HepG2 (cell line): ENCODE results near the gene HPCAL1. TPM values are rescaled to one million over a fixed set of nuclear protein-coding genes. Genes with fewer than 3 reads are reported as not detected.

ENCODE experiments used
- CENPT ChIP-seq: sonication (generic); formaldehyde crosslinking; IDR thresholded peaks from 2 replicates; pipeline ENCODE4 v1.8.0; 2022; ENCODE audit warnings: low read depth, mild to moderate bottlenecking, moderate library complexity, missing genetic modification reagents
- CHCHD3 ChIP-seq: sonication (generic); formaldehyde crosslinking; IDR thresholded peaks from 2 replicates; pipeline ENCODE4 v1.8.0; 2022; ENCODE audit warnings: mild to moderate bottlenecking, missing genetic modification reagents, moderate library complexity
- PPARG ChIP-seq: conservative IDR thresholded peaks from 2 replicates; pipeline ENCODE4 v1.6.1; 2016; ENCODE audit warnings: missing biosample characterization, missing genetic modification reagents
- ZBTB10 ChIP-seq: sonication (generic); formaldehyde crosslinking; IDR thresholded peaks from 2 replicates; pipeline ENCODE4 v1.4.0; 2020; ENCODE audit warnings: missing genetic modification reagents, borderline replicate concordance
- ZNF160 ChIP-seq: sonication (generic); formaldehyde crosslinking; IDR thresholded peaks from 2 replicates; pipeline ENCODE4 v1.8.0; 2022; ENCODE audit warnings: mild to moderate bottlenecking, inconsistent platforms, missing genetic modification reagents
- ZNF225 ChIP-seq: sonication (generic); formaldehyde crosslinking; IDR thresholded peaks from 2 replicates; pipeline ENCODE4 v1.4.0; 2020; ENCODE audit warnings: mild to moderate bottlenecking, missing genetic modification reagents
- ZNF24 ChIP-seq: fragments of 450-650 bp; IDR thresholded peaks from 2 replicates; pipeline ENCODE4 v1.6.1; 2017; ENCODE audit warnings: antibody characterized with exemption, mild to moderate bottlenecking
- ZNF331 ChIP-seq: sonication (generic); formaldehyde crosslinking; IDR thresholded peaks from 2 replicates; pipeline ENCODE4 v1.4.0; 2020; ENCODE audit warnings: missing genetic modification reagents
- ZNF33B ChIP-seq: sonication (generic); formaldehyde crosslinking; IDR thresholded peaks from 2 replicates; pipeline ENCODE4 v1.5.1; 2020; ENCODE audit warnings: mild to moderate bottlenecking, missing genetic modification reagents
- ZNF446 ChIP-seq: sonication (generic); formaldehyde crosslinking; IDR thresholded peaks from 2 replicates; pipeline ENCODE4 v1.5.0; 2020; ENCODE audit warnings: mild to moderate bottlenecking, missing genetic modification reagents
- ZNF570 ChIP-seq: sonication (generic); formaldehyde crosslinking; IDR thresholded peaks from 2 replicates; pipeline ENCODE4 v1.4.0; 2020; ENCODE audit warnings: mild to moderate bottlenecking, missing genetic modification reagents, borderline replicate concordance
- ZNF670 ChIP-seq: sonication (generic); formaldehyde crosslinking; IDR thresholded peaks from 2 replicates; pipeline ENCODE4 v1.8.0; 2022; ENCODE audit warnings: mild to moderate bottlenecking, missing genetic modification reagents, borderline replicate concordance
- ZNF766 ChIP-seq: sonication (generic); formaldehyde crosslinking; IDR thresholded peaks from 2 replicates; pipeline ENCODE4 v1.5.0; 2020; ENCODE audit warnings: missing genetic modification reagents, borderline replicate concordance
- ZNF773 ChIP-seq: sonication (generic); formaldehyde crosslinking; IDR thresholded peaks from 2 replicates; pipeline ENCODE4 v1.4.0; 2020; ENCODE audit warnings: missing genetic modification reagents, borderline replicate concordance
- ZNF776 ChIP-seq: sonication (generic); formaldehyde crosslinking; IDR thresholded peaks from 2 replicates; pipeline ENCODE4 v1.4.0; 2020; ENCODE audit warnings: mild to moderate bottlenecking, missing genetic modification reagents
- ZSCAN12 ChIP-seq: sonication (generic); formaldehyde crosslinking; IDR thresholded peaks from 2 replicates; pipeline ENCODE4 v1.9.0; 2021; ENCODE audit warnings: mild to moderate bottlenecking, missing genetic modification reagents
- polyA plus RNA-seq, 8 experiments: library from polyadenylated mRNA; depleted of rRNA in 3 of 8; stranded (reverse) in 7 of 8; unstranded in 1 of 8; fragments of >200 nt; fragmentation: Illumina TruSeq in 4 of 8; extraction: Trizol in 4 of 8; gene quantifications; 2 replicates each; pipeline versions ENCODE4 v1.2.1 to v1.2.3, GENCODE V29; 2011 to 2016; ENCODE audit warnings: low read depth in 4 of 8, missing spikeins in 1 of 8, mixed read lengths in 1 of 8; ENCODE audit not compliant: insufficient read depth in 1 of 8
- total RNA-seq, 5 experiments: library from RNA; depleted of rRNA; stranded (reverse); fragments of >200 nt; fragmentation: Illumina TruSeq; extraction: Trizol; gene quantifications; 2 replicates each; pipeline ENCODE4 v1.2.3, GENCODE V29; 2016; ENCODE audit warnings: low read depth in 1 of 5
- TF ChIP-seq, protein P1 (sequence below), 2 experiments: sonication (generic) in 1 of 2; formaldehyde crosslinking in 1 of 2; IDR thresholded peaks; 2 replicates each; pipeline versions ENCODE4 v1.6.1 to v1.9.0; 2014 to 2022; ENCODE audit warnings: antibody characterized with exemption in 1 of 2, borderline replicate concordance in 1 of 2, inconsistent platforms in 1 of 2, low read depth in 1 of 2, missing genetic modification reagents in 1 of 2
- TF ChIP-seq, protein P2 (sequence below): sonication (generic); formaldehyde crosslinking; IDR thresholded peaks from 2 replicates; pipeline ENCODE4 v1.4.0; 2020; ENCODE audit warnings: mild to moderate bottlenecking, missing genetic modification reagents

The HPCAL1 gene
- total and polyA plus RNA-seq, 2 of the 13 experiments (the other 11 are each of a cell fraction or from before 2014, with no cell fraction given) = 29.5 to 29.9 TPM

DNA sequence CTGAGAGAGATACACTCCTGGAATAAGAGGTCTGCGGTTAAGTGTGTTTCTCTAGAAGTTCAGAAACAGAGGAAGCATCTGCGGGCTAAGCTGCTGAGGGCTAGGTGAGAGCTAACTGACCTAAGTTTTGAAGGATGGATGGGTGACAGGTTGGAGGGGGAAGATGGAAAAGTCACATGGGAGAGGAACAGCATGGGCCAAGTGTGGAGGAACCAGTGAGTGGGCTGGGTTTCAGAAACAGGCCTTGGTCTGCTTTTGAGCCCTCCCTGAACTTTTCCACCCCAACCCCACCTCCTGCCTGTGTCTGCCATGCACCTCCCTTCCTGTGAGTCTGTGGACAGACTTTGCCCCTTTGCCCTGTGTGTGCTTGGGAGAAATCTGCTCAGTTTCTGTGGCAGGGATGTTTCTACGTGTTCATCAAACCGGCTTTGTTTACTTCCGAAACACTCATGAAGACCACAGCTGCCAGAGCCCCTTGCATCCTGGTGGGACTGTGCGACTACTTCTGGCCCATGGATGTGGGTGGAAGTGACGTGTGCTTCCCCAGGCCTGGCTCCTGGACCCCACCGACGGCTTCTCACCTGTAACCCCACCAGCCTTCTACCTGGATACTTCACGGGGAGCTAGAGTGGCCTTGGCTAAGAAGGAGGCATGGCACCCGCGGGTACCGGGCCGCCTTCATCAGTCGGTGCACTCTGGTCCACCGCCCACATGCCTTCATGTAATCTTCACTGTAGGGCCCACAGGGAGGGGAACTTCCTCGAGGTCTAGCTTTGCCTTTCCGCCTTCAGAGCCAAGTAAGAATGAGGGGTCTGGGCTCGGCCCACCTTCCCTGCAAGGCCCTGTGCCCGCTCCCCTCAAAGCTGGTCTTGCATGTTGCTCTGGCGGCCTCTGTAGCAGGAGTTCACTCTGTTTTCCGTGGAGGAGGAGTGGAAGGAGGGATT lies 1.4 kb upstream of the HPCAL1 start (continued):
- TF ChIP-seq, protein P1, sequence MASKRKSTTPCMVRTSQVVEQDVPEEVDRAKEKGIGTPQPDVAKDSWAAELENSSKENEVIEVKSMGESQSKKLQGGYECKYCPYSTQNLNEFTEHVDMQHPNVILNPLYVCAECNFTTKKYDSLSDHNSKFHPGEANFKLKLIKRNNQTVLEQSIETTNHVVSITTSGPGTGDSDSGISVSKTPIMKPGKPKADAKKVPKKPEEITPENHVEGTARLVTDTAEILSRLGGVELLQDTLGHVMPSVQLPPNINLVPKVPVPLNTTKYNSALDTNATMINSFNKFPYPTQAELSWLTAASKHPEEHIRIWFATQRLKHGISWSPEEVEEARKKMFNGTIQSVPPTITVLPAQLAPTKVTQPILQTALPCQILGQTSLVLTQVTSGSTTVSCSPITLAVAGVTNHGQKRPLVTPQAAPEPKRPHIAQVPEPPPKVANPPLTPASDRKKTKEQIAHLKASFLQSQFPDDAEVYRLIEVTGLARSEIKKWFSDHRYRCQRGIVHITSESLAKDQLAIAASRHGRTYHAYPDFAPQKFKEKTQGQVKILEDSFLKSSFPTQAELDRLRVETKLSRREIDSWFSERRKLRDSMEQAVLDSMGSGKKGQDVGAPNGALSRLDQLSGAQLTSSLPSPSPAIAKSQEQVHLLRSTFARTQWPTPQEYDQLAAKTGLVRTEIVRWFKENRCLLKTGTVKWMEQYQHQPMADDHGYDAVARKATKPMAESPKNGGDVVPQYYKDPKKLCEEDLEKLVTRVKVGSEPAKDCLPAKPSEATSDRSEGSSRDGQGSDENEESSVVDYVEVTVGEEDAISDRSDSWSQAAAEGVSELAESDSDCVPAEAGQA (IDR thresholded peaks at IDR 0.05; ENCODE audit: low read depth) = peak; percentile 67; the same call in 1 of the 2 replicates
- TF ChIP-seq, protein P1 (CRISPR knock-in tag; IDR thresholded peaks at IDR 0.05; ENCODE audit: borderline replicate concordance) = no peak
- TF ChIP-seq ZNF160 (CRISPR knock-in tag) = peak; percentile 58; the same call in 1 of the 2 replicates
- no peak for TF ChIP-seq ZNF24
- no peak for TF ChIP-seq CENPT (CRISPR knock-in tag)
- TF ChIP-seq CHCHD3 = no peak
- TF ChIP-seq PPARG = 0 out of 2 replicates have a peak, but pooled peaks have one; percentile 54
- no peak for TF ChIP-seq ZSCAN12 (CRISPR knock-in tag)
- TF ChIP-seq ZNF225 = peak; percentile 38; the same call in 1 of the 2 replicates
- TF ChIP-seq ZNF331 (CRISPR knock-in tag) = peak; percentile 53; the same call in 1 of the 2 replicates
- TF ChIP-seq ZNF446 (CRISPR knock-in tag) = peak; percentile 52
- no peak for TF ChIP-seq ZNF773 (CRISPR knock-in tag)
- TF ChIP-seq ZNF776 (CRISPR knock-in tag) = peak; percentile 68; the same call in 1 of the 2 replicates
- TF ChIP-seq ZNF33B (CRISPR knock-in tag) = peak; percentile 54
- TF ChIP-seq ZNF766 (CRISPR knock-in tag) = no peak
- TF ChIP-seq, protein P2, sequence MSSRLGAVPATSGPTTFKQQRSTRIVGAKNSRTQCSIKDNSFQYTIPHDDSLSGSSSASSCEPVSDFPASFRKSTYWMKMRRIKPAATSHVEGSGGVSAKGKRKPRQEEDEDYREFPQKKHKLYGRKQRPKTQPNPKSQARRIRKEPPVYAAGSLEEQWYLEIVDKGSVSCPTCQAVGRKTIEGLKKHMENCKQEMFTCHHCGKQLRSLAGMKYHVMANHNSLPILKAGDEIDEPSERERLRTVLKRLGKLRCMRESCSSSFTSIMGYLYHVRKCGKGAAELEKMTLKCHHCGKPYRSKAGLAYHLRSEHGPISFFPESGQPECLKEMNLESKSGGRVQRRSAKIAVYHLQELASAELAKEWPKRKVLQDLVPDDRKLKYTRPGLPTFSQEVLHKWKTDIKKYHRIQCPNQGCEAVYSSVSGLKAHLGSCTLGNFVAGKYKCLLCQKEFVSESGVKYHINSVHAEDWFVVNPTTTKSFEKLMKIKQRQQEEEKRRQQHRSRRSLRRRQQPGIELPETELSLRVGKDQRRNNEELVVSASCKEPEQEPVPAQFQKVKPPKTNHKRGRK = peak; percentile 5; the same call in 1 of the 2 replicates
- peak; percentile 96 for TF ChIP-seq ZNF670 (CRISPR knock-in tag)
- no peak for TF ChIP-seq ZBTB10
- TF ChIP-seq ZNF570 = 0 out of 2 replicates have a peak, but pooled peaks have one; percentile 47
